ENCODE data around the gene PLEKHS1. TPM values are rescaled to one million over a fixed set of nuclear protein-coding genes. Genes with fewer than 3 reads are reported as not detected.
"Not testable (repeated sequence)": the region's sequence is repeated elsewhere in the genome, so short reads cannot be mapped to it uniquely, and the experiment has no call there.

PLEKHS1 gene
- total RNA-seq, 4 donors from 2014 or later: 0.30 to 0.76 (median 0.39) TPM

- H3K4me3 ChIP-seq (ENCODE audit: low read depth, poor library complexity, severe bottlenecking): no peak overlapping the region
- intact Hi-C loops (cut with DNase I; ENCODE audit: low total_unique reads): no loop called here
- TF ChIP-seq CTCF (IDR thresholded peaks at IDR 0.05) (no peak), POLR2A (IDR thresholded peaks at IDR 0.05) (no peak)
- DNase-seq (ENCODE audit: low spot score in 2 of 2): no peak
- 58 to 71% methylated on average over 8 of the region's 8 CpGs for WGBS, 2 donors
Observed at GRCh38 chr10:113820507-113820906, 69.0 kb downstream of the PLEKHS1 start.

- H3K4me3 ChIP-seq (ENCODE audit: low read depth, poor library complexity, severe bottlenecking); intact Hi-C loops (cut with DNase I; ENCODE audit: low total_unique reads); DNase-seq (ENCODE audit: low spot score in 2 of 2): not testable (repeated sequence)
- 52 to 62% methylated on average over 3 of the region's 3 CpGs for WGBS, 2 donors
Observed at GRCh38 chr10:113821306-113821705, 69.8 kb downstream of the PLEKHS1 start.

GRCh38 chr10:113822174-113822573, 70.7 kb downstream of the PLEKHS1 start:
- intact Hi-C loops (cut with DNase I; ENCODE audit: low total_unique reads): no loop called here
- WGBS, 2 donors: 98 to 99% methylated on average over 7 of the region's 7 CpGs
- TF ChIP-seq CTCF (IDR thresholded peaks at IDR 0.05) (no peak), POLR2A (IDR thresholded peaks at IDR 0.05) (no peak)
- DNase-seq (ENCODE audit: low spot score in 2 of 2): no peak
- H3K4me3 ChIP-seq (ENCODE audit: low read depth, poor library complexity, severe bottlenecking): no peak overlapping the region

- intact Hi-C loops (cut with DNase I; ENCODE audit: low total_unique reads): no loop called here
- no peak overlapping the region for H3K4me3 ChIP-seq (ENCODE audit: low read depth, poor library complexity, severe bottlenecking)
- TF ChIP-seq POLR2A (IDR thresholded peaks at IDR 0.05) (no peak), CTCF (IDR thresholded peaks at IDR 0.05) (no peak)
- 46 to 51% methylated on average over 4 of the region's 4 CpGs for WGBS, 2 donors
- DNase-seq (ENCODE audit: low spot score in 2 of 2): no peak
Observed at GRCh38 chr10:113823389-113823788, 71.9 kb downstream of the PLEKHS1 start.

GRCh38 chr10:113825791-113826190, 74.3 kb downstream of the PLEKHS1 start:
- TF ChIP-seq CTCF (IDR thresholded peaks at IDR 0.05) (no peak), POLR2A (IDR thresholded peaks at IDR 0.05) (no peak)
- intact Hi-C loops (cut with DNase I; ENCODE audit: low total_unique reads): no loop called here
- no peak for DNase-seq (ENCODE audit: low spot score in 2 of 2)
- 80 to 93% methylated on average over 2 of the region's 2 CpGs for WGBS, 2 donors
- H3K4me3 ChIP-seq (ENCODE audit: low read depth, poor library complexity, severe bottlenecking): no peak overlapping the region

- DNase-seq (ENCODE audit: low spot score in 2 of 2); intact Hi-C loops (cut with DNase I; ENCODE audit: low total_unique reads); H3K4me3 ChIP-seq (ENCODE audit: low read depth, poor library complexity, severe bottlenecking): not testable (repeated sequence)
- 92 to 93% methylated on average over 10 of the region's 10 CpGs for WGBS, 2 donors
Observed at GRCh38 chr10:113828567-113828966, 77.1 kb downstream of the PLEKHS1 start.

Small RNA genes lying within 50 kb of the gene (microRNA-seq; reads per million reads assigned to microRNA genes)
- gene MIR4483 (ENCODE audit: borderline number of aligned reads in 1 of 2, borderline replicate concordance in 2 of 2): 0 reads per million in 2 donors

Other genes starting within 250 kb of the PLEKHS1 start
- under 1 TPM in 1 of 4 donors, not detected in 3; 0.10 TPM for gene HABP2, start 198.6 kb upstream of the PLEKHS1 start, total RNA-seq
- under 1 TPM in 3 of 4 donors, not detected in 1; 0.05 to 0.13 (median 0.13) TPM for gene NRAP, start 87.6 kb upstream of the PLEKHS1 start, total RNA-seq
- gene CASP7, start 71.8 kb upstream of the PLEKHS1 start, total RNA-seq: 10 to 100 TPM; 18.3 to 30.8 (median 23.5) TPM
- 1 to 10 TPM; 2.1 to 5.5 (median 3.8) TPM for gene DCLRE1A, start 102.4 kb downstream of the PLEKHS1 start, total RNA-seq
- 10 to 100 TPM; 18.9 to 71.2 (median 48.0) TPM for gene NHLRC2, start 103.0 kb downstream of the PLEKHS1 start, total RNA-seq

Measured in lower leg skin (tissue), 4 donors.